ENCODE results near the gene PGD. TPM values are rescaled to one million over a fixed set of nuclear protein-coding genes. Genes with fewer than 3 reads are reported as not detected.

Gene PGD
- total and polyA plus RNA-seq, 10 of the 15 experiments (the other 5 are each of a cell fraction or from before 2014, with no cell fraction given) = 108 to 262 (median 171) TPM

DNA sequence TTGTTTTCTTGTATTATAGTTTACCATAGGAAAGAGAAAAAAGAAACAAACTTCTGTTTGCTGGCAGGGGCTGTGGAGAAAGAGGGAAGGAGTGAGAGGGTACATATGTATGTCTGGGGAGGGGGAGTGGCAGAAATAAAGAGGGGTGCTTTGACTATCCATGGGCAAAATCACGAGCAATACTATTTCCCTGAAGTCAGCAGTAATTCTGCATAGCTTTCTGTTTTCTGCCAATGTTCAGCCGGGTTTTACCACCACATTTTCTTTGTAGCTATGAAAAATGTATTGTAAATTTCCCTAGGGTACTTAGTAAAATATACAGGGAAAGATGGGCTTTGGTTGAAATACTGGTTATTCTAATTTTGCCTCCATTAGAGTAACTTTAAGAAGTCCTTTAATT, 45.2 kb upstream of the PGD start:
- Histone ChIP-seq H3K4me3 (no peak overlapping the region), H3K9me3 (replicated peaks; ENCODE audit: control insufficient read depth, insufficient read depth, low read length) (no peaks in the 10 kb centered on the region), H4K20me1 (ENCODE audit: control insufficient read depth, insufficient read depth) (no peaks in the 10 kb centered on the region), H3K4me2 (ENCODE audit: control insufficient read depth, insufficient read depth) (no peak overlapping the region), H2AFZ (ENCODE audit: control insufficient read depth, low read depth, low read length) (no peak overlapping the region), H3K27me3 (replicated peaks in 1 of 2; ENCODE audit: control insufficient read depth in 2 of 2, insufficient read depth in 2 of 2, low read length in 1 of 2) (no peaks in the 10 kb centered on the region), H3K79me2 (ENCODE audit: control insufficient read depth, insufficient read depth, low read length) (no peaks in the 10 kb centered on the region), H3K4me1 (ENCODE audit: control insufficient read depth, insufficient read depth, low read length) (no peaks in the 10 kb centered on the region), H3K9ac (ENCODE audit: control insufficient read depth, insufficient read depth, low read length) (no peak overlapping the region), H3K36me3 (ENCODE audit: control insufficient read depth in 2 of 2, insufficient read depth in 2 of 2, low read length in 1 of 2) (peaks cover 0 to 1% of the 10 kb centered on the region in 2 experiments; a peak in 1 of 4 replicates), H3K27ac (ENCODE audit: control insufficient read depth, insufficient read depth) (no peak overlapping the region)
- no TSS peak for BruUV-seq (replicated peaks)
- TF ChIP-seq ZNF24 (IDR thresholded peaks at IDR 0.05) = no peak
- TF ChIP-seq, protein P1, sequence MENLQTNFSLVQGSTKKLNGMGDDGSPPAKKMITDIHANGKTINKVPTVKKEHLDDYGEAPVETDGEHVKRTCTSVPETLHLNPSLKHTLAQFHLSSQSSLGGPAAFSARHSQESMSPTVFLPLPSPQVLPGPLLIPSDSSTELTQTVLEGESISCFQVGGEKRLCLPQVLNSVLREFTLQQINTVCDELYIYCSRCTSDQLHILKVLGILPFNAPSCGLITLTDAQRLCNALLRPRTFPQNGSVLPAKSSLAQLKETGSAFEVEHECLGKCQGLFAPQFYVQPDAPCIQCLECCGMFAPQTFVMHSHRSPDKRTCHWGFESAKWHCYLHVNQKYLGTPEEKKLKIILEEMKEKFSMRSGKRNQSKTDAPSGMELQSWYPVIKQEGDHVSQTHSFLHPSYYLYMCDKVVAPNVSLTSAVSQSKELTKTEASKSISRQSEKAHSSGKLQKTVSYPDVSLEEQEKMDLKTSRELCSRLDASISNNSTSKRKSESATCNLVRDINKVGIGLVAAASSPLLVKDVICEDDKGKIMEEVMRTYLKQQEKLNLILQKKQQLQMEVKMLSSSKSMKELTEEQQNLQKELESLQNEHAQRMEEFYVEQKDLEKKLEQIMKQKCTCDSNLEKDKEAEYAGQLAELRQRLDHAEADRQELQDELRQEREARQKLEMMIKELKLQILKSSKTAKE (IDR thresholded peaks at IDR 0.05; ENCODE audit: low read depth, poor library complexity, severe bottlenecking) = no peak
- TF ChIP-seq, protein P2, sequence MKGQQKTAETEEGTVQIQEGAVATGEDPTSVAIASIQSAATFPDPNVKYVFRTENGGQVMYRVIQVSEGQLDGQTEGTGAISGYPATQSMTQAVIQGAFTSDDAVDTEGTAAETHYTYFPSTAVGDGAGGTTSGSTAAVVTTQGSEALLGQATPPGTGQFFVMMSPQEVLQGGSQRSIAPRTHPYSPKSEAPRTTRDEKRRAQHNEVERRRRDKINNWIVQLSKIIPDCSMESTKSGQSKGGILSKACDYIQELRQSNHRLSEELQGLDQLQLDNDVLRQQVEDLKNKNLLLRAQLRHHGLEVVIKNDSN (IDR thresholded peaks at IDR 0.05; ENCODE audit: borderline replicate concordance, extremely low read length, insufficient read depth, low read depth, low read length) = no peak
- TF ChIP-seq, protein P3, sequence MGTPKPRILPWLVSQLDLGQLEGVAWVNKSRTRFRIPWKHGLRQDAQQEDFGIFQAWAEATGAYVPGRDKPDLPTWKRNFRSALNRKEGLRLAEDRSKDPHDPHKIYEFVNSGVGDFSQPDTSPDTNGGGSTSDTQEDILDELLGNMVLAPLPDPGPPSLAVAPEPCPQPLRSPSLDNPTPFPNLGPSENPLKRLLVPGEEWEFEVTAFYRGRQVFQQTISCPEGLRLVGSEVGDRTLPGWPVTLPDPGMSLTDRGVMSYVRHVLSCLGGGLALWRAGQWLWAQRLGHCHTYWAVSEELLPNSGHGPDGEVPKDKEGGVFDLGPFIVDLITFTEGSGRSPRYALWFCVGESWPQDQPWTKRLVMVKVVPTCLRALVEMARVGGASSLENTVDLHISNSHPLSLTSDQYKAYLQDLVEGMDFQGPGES (IDR thresholded peaks at IDR 0.05) = no peak
- no peak for TF ChIP-seq POLR2A (IDR thresholded peaks at IDR 0.05; ENCODE audit: low read depth, low read length)
- no peak for TF ChIP-seq NFYB (IDR thresholded peaks at IDR 0.05; ENCODE audit: insufficient read depth, low read depth, low read length)
- TF ChIP-seq, protein P4, sequence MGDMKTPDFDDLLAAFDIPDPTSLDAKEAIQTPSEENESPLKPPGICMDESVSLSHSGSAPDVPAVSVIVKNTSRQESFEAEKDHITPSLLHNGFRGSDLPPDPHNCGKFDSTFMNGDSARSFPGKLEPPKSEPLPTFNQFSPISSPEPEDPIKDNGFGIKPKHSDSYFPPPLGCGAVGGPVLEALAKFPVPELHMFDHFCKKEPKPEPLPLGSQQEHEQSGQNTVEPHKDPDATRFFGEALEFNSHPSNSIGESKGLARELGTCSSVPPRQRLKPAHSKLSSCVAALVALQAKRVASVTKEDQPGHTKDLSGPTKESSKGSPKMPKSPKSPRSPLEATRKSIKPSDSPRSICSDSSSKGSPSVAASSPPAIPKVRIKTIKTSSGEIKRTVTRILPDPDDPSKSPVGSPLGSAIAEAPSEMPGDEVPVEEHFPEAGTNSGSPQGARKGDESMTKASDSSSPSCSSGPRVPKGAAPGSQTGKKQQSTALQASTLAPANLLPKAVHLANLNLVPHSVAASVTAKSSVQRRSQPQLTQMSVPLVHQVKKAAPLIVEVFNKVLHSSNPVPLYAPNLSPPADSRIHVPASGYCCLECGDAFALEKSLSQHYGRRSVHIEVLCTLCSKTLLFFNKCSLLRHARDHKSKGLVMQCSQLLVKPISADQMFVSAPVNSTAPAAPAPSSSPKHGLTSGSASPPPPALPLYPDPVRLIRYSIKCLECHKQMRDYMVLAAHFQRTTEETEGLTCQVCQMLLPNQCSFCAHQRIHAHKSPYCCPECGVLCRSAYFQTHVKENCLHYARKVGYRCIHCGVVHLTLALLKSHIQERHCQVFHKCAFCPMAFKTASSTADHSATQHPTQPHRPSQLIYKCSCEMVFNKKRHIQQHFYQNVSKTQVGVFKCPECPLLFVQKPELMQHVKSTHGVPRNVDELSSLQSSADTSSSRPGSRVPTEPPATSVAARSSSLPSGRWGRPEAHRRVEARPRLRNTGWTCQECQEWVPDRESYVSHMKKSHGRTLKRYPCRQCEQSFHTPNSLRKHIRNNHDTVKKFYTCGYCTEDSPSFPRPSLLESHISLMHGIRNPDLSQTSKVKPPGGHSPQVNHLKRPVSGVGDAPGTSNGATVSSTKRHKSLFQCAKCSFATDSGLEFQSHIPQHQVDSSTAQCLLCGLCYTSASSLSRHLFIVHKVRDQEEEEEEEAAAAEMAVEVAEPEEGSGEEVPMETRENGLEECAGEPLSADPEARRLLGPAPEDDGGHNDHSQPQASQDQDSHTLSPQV (IDR thresholded peaks at IDR 0.05) = no peak
- no peak for TF ChIP-seq SMAD1 (IDR thresholded peaks at IDR 0.05; ENCODE audit: low read depth, partially characterized antibody)
- ChIA-PET RAD21 (ENCODE audit: unreplicated experiment) (no interaction called here), SMC1A (ENCODE audit: uncharacterized antibody, unreplicated experiment) (interaction anchor here (0.8 kb wide), 1 partner anchor 23 kb away, joined by 3 read pairs; no protein-coding TSS in a partner anchor), CTCF (no interaction called here), POLR2A (no interaction called here)
- ATAC-seq = no peak
- FAIRE-seq = no peak
- in situ Hi-C loops (cut with MboI) (no loop called here), intact Hi-C loops (cut with micrococcal nuclease; ENCODE audit: unreplicated experiment) (no loop called here)
- no peak for DNase-seq (ENCODE audit: low read depth, low spot score)
- 44% methylated on average over 2 of the region's 2 CpGs for WGBS (ENCODE audit: insufficient coverage, insufficient replicate concordance, low lambda C conversion rate, missing lambda C conversion rate)

All from GM12878 (cell line).